ENCODE results near the gene VPS11. TPM values are rescaled to one million over a fixed set of nuclear protein-coding genes. Genes with fewer than 3 reads are reported as not detected.

VPS11 gene
- total and polyA plus RNA-seq, 8 donors, result 14.2 to 47.4 (median 17.2) TPM

GRCh38 chr11:119029069-119029339 lies 38.6 kb upstream of the VPS11 start:
- Histone ChIP-seq H3K9me3 (no peaks in the 10 kb centered on the region), H3K4me3 (peak overlapping the region in 3 of 4 donors; percentile 13 to 76 (median 62)), H3K27ac (peak overlapping the region; percentile 77 to 87 (median 86)), H3K36me3 (peaks cover 0 to 14% (median 12%) of the 10 kb centered on the region in 3 donors), H3K4me1 (peaks cover 4 to 26% (median 15%) of the 10 kb centered on the region in 3 donors), H3K27me3 (no peaks in the 10 kb centered on the region)
- no peak for DNase-seq
- no peak for ATAC-seq
- FAIRE-seq, result no peak
- no peak for TF ChIP-seq CTCF (IDR thresholded peaks at IDR 0.05)
- WGBS, 2 donors, result 21 to 42% methylated on average over 1 of the region's 1 CpG
- intact Hi-C loops (cut with DNase I), result no loop called here

GRCh38 chr11:119029340-119030028 lies 38.1 kb upstream of the VPS11 start:
- H3K9me3 ChIP-seq, result no peaks in the 10 kb centered on the region
- H3K27me3 ChIP-seq, result no peaks in the 10 kb centered on the region
- H3K4me3 ChIP-seq, result peak overlapping the region; percentile 40 to 76 (median 53)
- DNase-seq (peak; percentile 68 to 84 (median 81)), ATAC-seq (peak; percentile 51 to 72 (median 70)), FAIRE-seq (no peak)
- intact Hi-C loops (cut with DNase I), result no loop called here
- H3K36me3 ChIP-seq, result peaks cover 0 to 12% (median 11%) of the 10 kb centered on the region in 3 donors
- peak overlapping the region; percentile 77 to 87 (median 86) for H3K27ac ChIP-seq
- WGBS, 2 donors, result 10 to 12% methylated on average over 10 of the region's 10 CpGs
- TF ChIP-seq CTCF (IDR thresholded peaks at IDR 0.05), result no peak
- H3K4me1 ChIP-seq, result peaks cover 4 to 26% (median 11%) of the 10 kb centered on the region in 3 donors

GRCh38 chr11:119030029-119030328 lies 37.6 kb upstream of the VPS11 start:
- H3K4me1 ChIP-seq, result peaks cover 4 to 26% (median 11%) of the 10 kb centered on the region in 3 donors

GRCh38 chr11:119030329-119031047 lies 37.1 kb upstream of the VPS11 start, which contains the start of gene SLC37A4:
TSS of gene SLC37A4 (minus strand) at chr11:119030877.
- peak in 3 of 4 donors; percentile 78 to 89 (median 80) for TF ChIP-seq CTCF (IDR thresholded peaks at IDR 0.05)
- intact Hi-C loops (cut with DNase I), result no loop called here
- peak; percentile 98 to 100 (median 99) for DNase-seq
- peak; percentile 84 for FAIRE-seq
- no peaks in the 10 kb centered on the region for H3K27me3 ChIP-seq
- peak; percentile 88 to 94 (median 91) for ATAC-seq
- H3K36me3 ChIP-seq, result peaks cover 0 to 7% (median under 1%) of the 10 kb centered on the region in 3 donors
- 0% methylated on average over 57 to 67 of the region's 67 CpGs for WGBS, 2 donors
- peak within 1 kb of the TSS; percentile 77 to 87 (median 86) for H3K27ac ChIP-seq
- H3K4me1 ChIP-seq, result peaks cover 4 to 26% (median 11%) of the 10 kb centered on the region in 3 donors
- no peaks in the 10 kb centered on the region for H3K9me3 ChIP-seq
- peak within 1 kb of the TSS; percentile 40 to 76 (median 53) for H3K4me3 ChIP-seq

More at GRCh38 chr11:119030029-119030328, 37.6 kb upstream of the VPS11 start:
- H3K27ac ChIP-seq, result peak overlapping the region; percentile 77 to 87 (median 86)
- FAIRE-seq, result no peak
- no peaks in the 10 kb centered on the region for H3K27me3 ChIP-seq
- TF ChIP-seq CTCF (IDR thresholded peaks at IDR 0.05), result no peak
- WGBS, 2 donors, result 1% methylated on average over 13 of the region's 13 CpGs
- ATAC-seq, result no peak
- intact Hi-C loops (cut with DNase I), result no loop called here
- DNase-seq, result peak in 1 of 6 donors; percentile 38
- H3K36me3 ChIP-seq, result peaks cover 0 to 11% (median 6%) of the 10 kb centered on the region in 3 donors
- H3K4me3 ChIP-seq, result peak overlapping the region; percentile 40 to 76 (median 53)
- H3K9me3 ChIP-seq, result no peaks in the 10 kb centered on the region

Data from pancreas (tissue), 10 donors.